Skeletal muscle satellite cell (primary cell): ENCODE results near the gene GPC5.

Experiments
- H3K27me3 ChIP-seq: 2 replicates; pipeline ENCODE4 v1.7.0; 2013; ENCODE audit warnings: low read length; ENCODE audit not compliant: control insufficient read depth, insufficient read depth
- H3K36me3 ChIP-seq: 2 replicates; pipeline ENCODE4 v1.7.0; 2013; ENCODE audit warnings: mild to moderate bottlenecking, control low read depth, low read length; ENCODE audit not compliant: insufficient read depth
- H3K4me1 ChIP-seq: 2 replicates; pipeline ENCODE4 v1.7.0; 2013; ENCODE audit warnings: low read length; ENCODE audit not compliant: control insufficient read depth, insufficient read depth
- H3K4me2 ChIP-seq: 2 replicates; pipeline ENCODE4 v1.7.0; 2013; ENCODE audit warnings: mild to moderate bottlenecking, low read length
- H3K4me3 ChIP-seq: 2 replicates; pipeline ENCODE4 v1.7.0; 2013; ENCODE audit warnings: low read length
- H3K9ac ChIP-seq: 2 replicates; pipeline ENCODE4 v1.7.0; 2013; ENCODE audit warnings: mild to moderate bottlenecking, low read depth, low read length, moderate library complexity
- H3K9me3 ChIP-seq: replicated peaks from 2 replicates; pipeline ENCODE4 v1.7.0; 2013; ENCODE audit warnings: mild to moderate bottlenecking, control low read depth, low read length

The GPC5 gene

DNA sequence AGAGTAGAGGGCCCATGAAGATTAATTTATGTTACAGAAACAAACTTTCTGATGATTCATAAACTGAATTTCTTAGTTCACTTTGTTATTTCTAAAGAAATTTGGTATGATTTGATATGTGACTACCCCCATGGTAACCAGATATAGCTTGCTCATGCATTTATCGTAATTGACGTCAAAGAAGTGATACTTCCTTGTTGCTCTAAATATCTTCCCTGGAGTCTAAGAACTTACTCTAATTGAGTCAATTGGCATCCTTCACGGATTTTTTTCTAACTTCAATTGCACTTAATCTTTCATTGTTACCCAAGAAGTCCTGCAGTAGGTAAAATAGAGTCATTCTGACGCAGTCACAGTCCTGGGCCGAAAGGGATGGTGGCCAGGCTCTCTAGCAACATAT, 240.9 kb downstream of the GPC5 start:
- no peak overlapping the region for H3K4me2 ChIP-seq
- no peaks in the 10 kb centered on the region for H3K4me1 ChIP-seq
- H3K27me3 ChIP-seq = no peaks in the 10 kb centered on the region
- H3K4me3 ChIP-seq = no peak overlapping the region
- no peak overlapping the region for H3K9ac ChIP-seq
- H3K36me3 ChIP-seq = no peaks in the 10 kb centered on the region
- no peaks in the 10 kb centered on the region for H3K9me3 ChIP-seq

DNA sequence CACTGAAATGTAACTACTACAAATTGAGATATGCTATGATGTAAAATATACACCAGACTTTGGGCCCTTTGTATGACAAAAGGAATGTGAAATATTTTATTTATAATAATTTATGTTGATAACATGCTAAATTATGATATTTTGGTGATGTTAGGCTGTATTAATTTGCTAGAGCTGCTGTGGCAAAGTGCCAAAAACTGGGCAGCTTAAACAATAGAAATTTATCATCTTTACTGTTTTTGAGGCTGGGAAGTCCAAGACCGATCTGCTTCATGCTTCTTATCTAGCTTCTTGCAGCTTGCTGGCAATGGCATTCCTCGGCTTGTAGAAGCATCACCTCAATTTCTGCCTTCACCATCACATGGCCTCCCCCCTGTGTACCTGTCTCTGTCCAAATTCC, 245.0 kb downstream of the GPC5 start:
- Histone ChIP-seq H3K27me3 (no peaks in the 10 kb centered on the region), H3K9me3 (no peaks in the 10 kb centered on the region), H3K4me2 (no peak overlapping the region), H3K9ac (no peak overlapping the region), H3K36me3 (no peaks in the 10 kb centered on the region), H3K4me1 (no peaks in the 10 kb centered on the region), H3K4me3 (no peak overlapping the region)

GRCh38 chr13:91644806-91645205, 246.4 kb downstream of the GPC5 start:
- no peaks in the 10 kb centered on the region for H3K36me3 ChIP-seq
- no peak overlapping the region for H3K4me2 ChIP-seq
- H3K9me3 ChIP-seq = no peaks in the 10 kb centered on the region
- no peak overlapping the region for H3K4me3 ChIP-seq
- H3K4me1 ChIP-seq = no peaks in the 10 kb centered on the region
- H3K27me3 ChIP-seq = no peaks in the 10 kb centered on the region
- no peak overlapping the region for H3K9ac ChIP-seq

DNA sequence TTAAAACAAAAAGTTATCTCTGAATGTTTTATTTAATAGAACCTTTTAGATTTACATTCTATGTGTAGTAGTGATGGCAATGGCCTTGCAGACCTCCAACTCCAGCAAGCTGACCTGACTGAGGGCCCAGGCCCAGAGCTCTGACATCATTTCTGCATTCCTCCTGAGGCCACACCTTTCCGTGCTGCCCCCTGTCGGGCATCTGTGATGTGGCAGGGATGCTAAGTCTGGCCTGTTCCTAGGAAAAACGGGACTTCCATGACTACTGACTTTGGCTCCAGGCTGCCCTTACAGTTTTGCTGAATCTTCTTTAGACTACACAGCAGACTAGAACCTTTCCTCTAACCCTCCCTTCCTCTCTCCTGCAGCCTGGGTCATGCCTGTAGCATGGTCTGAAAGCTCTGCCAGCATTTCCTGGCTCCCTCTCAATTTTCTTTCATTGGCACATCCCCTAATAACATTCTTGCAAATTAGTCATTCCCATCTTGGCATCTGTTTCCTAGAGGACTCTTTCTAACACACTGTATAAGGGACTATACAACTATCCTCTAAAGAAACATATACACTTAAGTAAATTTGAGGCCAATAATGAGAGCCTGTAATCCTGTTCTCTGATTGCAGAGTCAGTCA, 249.1 kb downstream of the GPC5 start:
- H3K9ac ChIP-seq = no peak overlapping the region
- no peaks in the 10 kb centered on the region for H3K27me3 ChIP-seq
- no peaks in the 10 kb centered on the region for H3K4me1 ChIP-seq
- H3K36me3 ChIP-seq = no peaks in the 10 kb centered on the region
- no peak overlapping the region for H3K4me2 ChIP-seq
- no peaks in the 10 kb centered on the region for H3K9me3 ChIP-seq
- H3K4me3 ChIP-seq = no peak overlapping the region

DNA sequence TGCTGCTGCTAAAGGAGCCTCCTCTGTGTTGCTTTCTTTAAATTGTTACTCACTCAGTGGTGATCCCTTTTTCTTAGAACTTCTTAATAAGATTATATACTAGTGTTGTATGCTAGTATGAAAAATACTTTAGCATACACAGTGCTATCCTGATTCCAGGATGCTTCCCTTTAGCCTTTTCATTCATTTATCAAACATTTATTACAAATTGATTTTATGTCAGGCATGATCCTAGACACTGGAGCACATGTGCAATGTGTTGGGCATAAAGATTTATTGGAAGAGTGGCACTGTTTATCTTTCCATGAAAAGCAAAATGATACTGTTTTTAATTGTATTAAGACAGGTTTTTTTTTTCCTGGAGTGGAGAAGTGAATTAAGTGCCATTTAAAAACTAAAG, 249.6 kb downstream of the GPC5 start:
- H3K4me1 ChIP-seq = no peaks in the 10 kb centered on the region
- H3K9ac ChIP-seq = no peak overlapping the region
- no peaks in the 10 kb centered on the region for H3K9me3 ChIP-seq
- no peak overlapping the region for H3K4me2 ChIP-seq
- H3K4me3 ChIP-seq = no peak overlapping the region
- no peaks in the 10 kb centered on the region for H3K27me3 ChIP-seq
- no peaks in the 10 kb centered on the region for H3K36me3 ChIP-seq

GRCh38 chr13:91649456-91649855, 251.0 kb downstream of the GPC5 start:
- Histone ChIP-seq H3K4me2 (no peak overlapping the region), H3K9ac (no peak overlapping the region), H3K27me3 (no peaks in the 10 kb centered on the region), H3K4me3 (no peak overlapping the region), H3K4me1 (no peaks in the 10 kb centered on the region), H3K9me3 (no peaks in the 10 kb centered on the region), H3K36me3 (no peaks in the 10 kb centered on the region)

- Histone ChIP-seq H3K4me3 (no peak overlapping the region), H3K4me1 (no peaks in the 10 kb centered on the region), H3K9ac (no peak overlapping the region), H3K27me3 (no peaks in the 10 kb centered on the region), H3K4me2 (no peak overlapping the region), H3K36me3 (no peaks in the 10 kb centered on the region), H3K9me3 (no peaks in the 10 kb centered on the region)
Measured at GRCh38 chr13:91652404-91653301, 254.2 kb downstream of the GPC5 start.

- H3K4me2 ChIP-seq = no peak overlapping the region
- no peaks in the 10 kb centered on the region for H3K4me1 ChIP-seq
- no peaks in the 10 kb centered on the region for H3K27me3 ChIP-seq
- H3K4me3 ChIP-seq = no peak overlapping the region
- H3K36me3 ChIP-seq = no peaks in the 10 kb centered on the region
- no peak overlapping the region for H3K9ac ChIP-seq
- H3K9me3 ChIP-seq = no peaks in the 10 kb centered on the region
Measured at GRCh38 chr13:91655731-91656130, 257.3 kb downstream of the GPC5 start.

GRCh38 chr13:91657283-91657682, 258.9 kb downstream of the GPC5 start:
- no peaks in the 10 kb centered on the region for H3K27me3 ChIP-seq
- no peaks in the 10 kb centered on the region for H3K9me3 ChIP-seq
- no peak overlapping the region for H3K9ac ChIP-seq
- H3K4me1 ChIP-seq = no peaks in the 10 kb centered on the region
- no peak overlapping the region for H3K4me3 ChIP-seq
- no peak overlapping the region for H3K4me2 ChIP-seq
- no peaks in the 10 kb centered on the region for H3K36me3 ChIP-seq

DNA sequence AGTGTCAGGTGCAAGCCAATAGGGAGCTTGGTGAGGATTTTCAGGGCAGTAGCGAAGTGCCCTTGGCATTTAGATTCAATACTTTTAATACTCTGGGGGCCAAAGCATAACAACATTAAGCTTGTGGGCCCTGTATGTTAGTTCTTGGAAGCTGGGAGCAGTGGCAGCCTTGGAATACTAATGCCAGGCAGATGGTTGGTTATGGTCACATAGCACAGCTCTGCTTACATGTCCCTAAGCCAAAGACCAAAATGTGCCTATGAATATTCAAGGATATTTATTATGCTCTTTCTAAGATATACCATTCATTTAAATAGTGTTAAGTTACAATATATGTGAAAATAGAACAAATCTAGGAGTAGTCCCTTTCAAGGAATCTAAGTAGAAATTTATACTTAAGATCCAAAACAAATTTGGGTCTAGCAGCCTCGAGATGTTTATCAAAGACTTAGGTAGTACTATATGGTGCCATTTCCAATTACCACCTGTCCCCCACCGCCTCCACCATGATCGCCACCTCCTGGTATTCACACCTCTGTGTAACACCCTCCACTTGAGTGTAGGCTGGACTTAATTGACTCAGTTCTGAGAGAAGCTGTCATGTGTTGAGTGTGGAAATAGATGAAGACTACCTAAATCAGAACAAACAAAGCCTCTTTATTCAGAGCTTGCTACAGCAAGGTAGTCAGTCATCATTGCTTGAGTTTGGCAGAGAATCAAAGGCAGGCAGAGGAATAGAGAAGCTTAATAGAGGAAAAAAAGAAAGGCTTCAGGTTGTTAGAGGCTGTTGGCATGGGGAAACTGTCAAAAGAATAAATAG, 261.0 kb downstream of the GPC5 start:
- no peaks in the 10 kb centered on the region for H3K9me3 ChIP-seq
- no peaks in the 10 kb centered on the region for H3K4me1 ChIP-seq
- no peak overlapping the region for H3K4me2 ChIP-seq
- H3K9ac ChIP-seq = no peak overlapping the region
- no peaks in the 10 kb centered on the region for H3K27me3 ChIP-seq
- no peak overlapping the region for H3K4me3 ChIP-seq
- H3K36me3 ChIP-seq = no peaks in the 10 kb centered on the region

DNA sequence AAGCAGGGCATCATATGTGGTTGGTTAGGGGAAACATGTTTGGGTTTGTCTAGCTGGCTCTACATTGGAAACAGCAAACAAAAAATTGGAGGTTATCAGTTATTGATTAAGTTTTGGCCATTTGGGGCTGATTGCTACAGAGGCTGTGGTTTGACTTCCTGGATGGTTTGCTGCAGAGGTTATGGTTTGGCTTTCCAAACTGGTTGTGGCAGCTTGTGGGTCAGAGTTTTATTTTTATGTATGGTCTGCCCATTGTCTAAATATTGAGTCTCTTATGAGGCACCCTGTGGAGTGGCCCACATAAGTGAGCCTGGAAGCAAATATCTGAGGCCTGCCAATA, 261.6 kb downstream of the GPC5 start:
- Histone ChIP-seq H3K36me3 (no peaks in the 10 kb centered on the region), H3K27me3 (no peaks in the 10 kb centered on the region), H3K4me3 (no peak overlapping the region), H3K9ac (no peak overlapping the region), H3K9me3 (peaks cover under 1% of the 10 kb centered on the region), H3K4me2 (no peak overlapping the region), H3K4me1 (no peaks in the 10 kb centered on the region)
